Omental fat pad (tissue), 4 donors: ENCODE data around the gene KIF2A. TPM values are rescaled to one million over a fixed set of nuclear protein-coding genes. Genes with fewer than 3 reads are reported as not detected.

Experiments
- ATAC-seq: fragments of 150-250 bp; one replicate; pipeline ENCODE4 v1.9.1; 2016; ENCODE audit warnings: mild to moderate bottlenecking, moderate library complexity; ENCODE audit not compliant: low FRiP score
- DNase-seq: peaks from one replicate; pipeline ENCODE4 v3.0.0-alpha.2; 2019; ENCODE audit warnings: low spot score
- total RNA-seq, 4 donors: library from RNA; depleted of rRNA; stranded (reverse); fragments of >200 nt; gene quantifications; one replicate each; pipeline ENCODE4 v1.1.0, GENCODE V29; 2016
- TF ChIP-seq, protein P1 (sequence below), 3 donors: fragments of 450-650 bp; IDR thresholded peaks; one replicate each; pipeline ENCODE4 v1.5.1; 2016 to 2017; ENCODE audit warnings: antibody characterized with exemption in 3 of 3, mild to moderate bottlenecking in 3 of 3, moderate library complexity in 2 of 3

KIF2A gene
- total RNA-seq, 4 donors from 2014 or later: 19.3 to 37.6 (median 35.9) TPM

DNA sequence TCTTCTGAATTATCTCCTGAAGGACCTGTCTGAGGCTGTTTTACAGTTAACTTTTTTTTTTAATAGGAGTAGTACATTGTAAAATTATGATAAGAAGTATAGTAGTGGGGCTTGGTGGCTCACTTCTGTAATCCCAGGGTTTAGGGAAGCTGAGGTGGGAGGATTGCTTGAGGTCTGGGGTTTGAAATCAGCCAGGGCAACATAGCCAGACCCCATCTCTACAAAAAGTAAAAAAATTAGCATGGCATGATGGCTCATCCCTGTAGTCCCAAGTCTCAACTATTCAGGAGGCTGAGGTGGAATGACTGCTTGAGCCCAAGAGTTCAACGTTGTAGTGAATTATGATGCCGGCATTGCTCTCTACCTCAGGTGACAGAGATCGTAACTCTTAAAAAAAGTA is 113.6 kb downstream of the KIF2A start:
- DNase-seq (no peak), ATAC-seq (no peak)
- TF ChIP-seq, protein P1, sequence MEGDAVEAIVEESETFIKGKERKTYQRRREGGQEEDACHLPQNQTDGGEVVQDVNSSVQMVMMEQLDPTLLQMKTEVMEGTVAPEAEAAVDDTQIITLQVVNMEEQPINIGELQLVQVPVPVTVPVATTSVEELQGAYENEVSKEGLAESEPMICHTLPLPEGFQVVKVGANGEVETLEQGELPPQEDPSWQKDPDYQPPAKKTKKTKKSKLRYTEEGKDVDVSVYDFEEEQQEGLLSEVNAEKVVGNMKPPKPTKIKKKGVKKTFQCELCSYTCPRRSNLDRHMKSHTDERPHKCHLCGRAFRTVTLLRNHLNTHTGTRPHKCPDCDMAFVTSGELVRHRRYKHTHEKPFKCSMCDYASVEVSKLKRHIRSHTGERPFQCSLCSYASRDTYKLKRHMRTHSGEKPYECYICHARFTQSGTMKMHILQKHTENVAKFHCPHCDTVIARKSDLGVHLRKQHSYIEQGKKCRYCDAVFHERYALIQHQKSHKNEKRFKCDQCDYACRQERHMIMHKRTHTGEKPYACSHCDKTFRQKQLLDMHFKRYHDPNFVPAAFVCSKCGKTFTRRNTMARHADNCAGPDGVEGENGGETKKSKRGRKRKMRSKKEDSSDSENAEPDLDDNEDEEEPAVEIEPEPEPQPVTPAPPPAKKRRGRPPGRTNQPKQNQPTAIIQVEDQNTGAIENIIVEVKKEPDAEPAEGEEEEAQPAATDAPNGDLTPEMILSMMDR (IDR thresholded peaks at IDR 0.05): no peak

DNA sequence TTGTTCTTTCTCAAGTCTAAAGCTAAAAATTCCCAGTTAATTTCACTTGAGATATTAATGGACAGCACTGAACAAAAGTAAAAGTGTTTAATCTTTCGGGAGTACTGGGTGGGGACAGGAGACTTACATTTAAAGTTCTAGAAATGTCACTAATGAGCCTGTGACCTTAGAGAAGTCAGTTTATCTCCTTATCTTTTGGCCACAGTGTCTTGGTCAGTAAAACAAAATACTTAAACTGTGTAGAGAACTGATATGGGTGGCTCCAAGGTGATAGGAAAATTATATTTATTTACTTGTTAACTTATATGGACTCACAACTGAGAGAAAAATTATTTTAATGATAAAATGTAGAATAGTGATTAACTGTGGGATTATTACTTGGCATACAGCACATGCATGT is 115.4 kb downstream of the KIF2A start:
- DNase-seq: no peak
- TF ChIP-seq, protein P1 (IDR thresholded peaks at IDR 0.05): no peak
- no peak for ATAC-seq

DNA sequence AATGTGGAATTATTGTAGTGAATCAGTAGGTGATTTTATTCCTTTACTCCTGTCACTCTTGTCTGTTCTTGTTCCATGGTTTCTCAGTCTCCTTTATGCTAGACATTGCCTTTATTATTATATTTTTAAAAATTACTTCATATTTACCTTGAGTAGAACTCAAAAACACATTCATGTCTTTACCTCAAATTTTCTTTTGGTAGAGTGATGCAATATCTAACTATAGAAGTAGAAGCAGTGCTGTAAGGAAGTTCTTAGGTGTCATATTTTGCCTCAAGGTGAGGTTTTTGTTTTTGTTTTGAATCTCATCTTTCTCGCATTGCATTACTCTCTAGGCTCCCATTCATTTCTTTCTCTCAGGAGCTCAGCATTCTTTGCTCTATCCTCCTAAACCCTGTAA is 118.8 kb downstream of the KIF2A start:
- DNase-seq: no peak
- ATAC-seq: no peak
- TF ChIP-seq, protein P1 (IDR thresholded peaks at IDR 0.05): no peak

DNA sequence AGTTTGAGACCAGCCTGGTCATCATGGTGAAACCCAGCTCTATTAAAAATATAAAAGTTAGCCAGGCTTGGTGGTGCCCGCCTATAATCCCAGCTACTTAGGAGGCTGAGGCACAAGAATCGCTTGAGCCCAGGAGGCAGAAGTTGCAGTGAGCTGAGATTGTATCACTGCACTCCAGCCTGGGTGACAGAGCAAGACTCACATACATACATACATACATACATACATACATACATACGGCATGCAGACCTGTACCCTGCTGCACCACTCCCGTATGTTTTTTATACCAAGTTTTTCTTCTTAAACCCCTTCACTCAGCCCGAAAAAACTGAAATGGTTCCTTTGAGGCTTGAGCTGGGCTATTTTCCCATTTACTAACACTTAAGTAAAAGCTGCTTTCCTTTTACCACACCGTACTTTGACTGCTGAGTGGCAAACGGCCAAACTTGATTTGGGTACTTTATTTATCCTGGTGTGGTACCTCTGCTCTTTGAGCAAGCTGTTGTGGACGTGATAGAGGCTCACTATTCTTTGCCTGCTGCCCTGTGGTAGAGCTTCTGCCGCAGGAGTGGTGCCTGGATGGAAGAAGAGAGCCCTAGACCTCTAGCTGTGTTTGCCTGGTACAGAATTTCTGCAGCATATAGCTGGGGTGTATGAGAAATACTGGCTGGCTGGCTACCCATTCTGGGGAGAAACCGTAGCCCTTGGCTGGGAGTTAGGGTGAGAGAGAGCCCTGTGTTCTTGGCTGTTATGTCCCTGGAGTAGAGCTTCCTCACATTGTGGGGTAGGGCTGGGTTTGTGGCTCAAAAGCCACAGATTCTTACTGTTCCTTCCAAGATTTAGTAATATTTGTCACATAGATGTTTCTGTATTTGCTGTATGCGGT is 126.0 kb downstream of the KIF2A start:
- DNase-seq: no peak
- ATAC-seq: no peak
- TF ChIP-seq, protein P1 (IDR thresholded peaks at IDR 0.05): no peak

DNA sequence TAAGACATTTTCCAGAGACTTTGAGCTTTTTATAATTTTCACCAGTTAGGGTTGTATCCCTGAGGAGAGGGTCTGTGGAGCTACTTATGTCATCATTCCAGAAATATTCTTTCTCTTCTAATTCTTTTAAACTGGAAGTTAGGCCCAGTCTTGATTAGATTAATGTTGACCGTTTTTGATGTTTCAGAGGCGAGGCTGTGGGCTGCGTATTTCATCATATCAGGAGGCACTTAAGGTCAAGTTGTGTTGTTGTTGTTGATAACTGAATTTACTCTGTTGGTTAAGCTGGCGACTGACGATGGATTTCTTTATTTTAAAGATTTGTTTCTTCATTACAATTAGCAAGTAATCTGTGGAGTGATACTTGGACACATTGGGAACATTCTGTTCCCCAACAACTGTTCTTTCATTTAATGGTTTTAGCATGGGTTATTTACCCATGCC is 126.6 kb downstream of the KIF2A start:
- TF ChIP-seq, protein P1 (IDR thresholded peaks at IDR 0.05): no peak
- DNase-seq (no peak), ATAC-seq (no peak)

Other genes starting within 250 kb of the KIF2A start
- 10 to 100 TPM; 23.0 to 46.5 (median 32.9) TPM for gene DIMT1, start 97.7 kb downstream of the KIF2A start, total RNA-seq
- gene IPO11, start 106.6 kb downstream of the KIF2A start, total RNA-seq: 10 to 100 TPM; 20.8 to 48.2 (median 23.6) TPM